Caco-2 (cell line): ENCODE data around the gene ZNF746. TPM values are rescaled to one million over a fixed set of nuclear protein-coding genes. Genes with fewer than 3 reads are reported as not detected.

ENCODE experiments used
- BruUV-seq: library from RNA; stranded (reverse); fragments of 400-500 nt; replicated peaks from 2 replicates; lab custom pipeline; 2021; lab: Mats Ljungman, UMichigan
- CTCF ChIA-PET: fragments of 300-600 bp; sonication (Branson Sonifier 250); formaldehyde crosslinking; loops from one replicate; lab custom pipeline; 2022; ENCODE audit warnings: antibody characterized with exemption; lab: Charles Lee
- POLR2A ChIA-PET: fragments of 300-600 bp; sonication (Branson Sonifier 250); formaldehyde crosslinking; loops from one replicate; lab custom pipeline; 2022; ENCODE audit warnings: antibody characterized with exemption; lab: Charles Lee
- DNase-seq, 2 experiments: peaks; one replicate each; pipeline versions ENCODE4 v3.0.0 to v3.0.0-alpha.2; 2020 to 2022
- H3K27me3 ChIP-seq: replicated peaks from 2 replicates; pipeline ENCODE4 v1.6.0; 2011; ENCODE audit warnings: low read length; ENCODE audit not compliant: control insufficient read depth, insufficient read depth
- H3K36me3 ChIP-seq: 2 replicates; pipeline ENCODE4 v1.5.1; 2011; ENCODE audit warnings: low read length; ENCODE audit not compliant: control insufficient read depth, insufficient read depth
- H3K4me1 ChIP-seq: fragments of 250-450 bp; sonication (Bioruptor Pico); 2 replicates; pipeline ENCODE4 v1.5.1; 2020; ENCODE audit warnings: mild to moderate bottlenecking
- H3K4me3 ChIP-seq: 2 replicates; pipeline ENCODE4 v1.5.1; 2011; ENCODE audit warnings: low read depth, mild to moderate bottlenecking, control low read depth, low read length
- H3K9me3 ChIP-seq: fragments of 250-450 bp; sonication (Bioruptor Pico); 2 replicates; pipeline ENCODE4 v1.5.1; 2020; ENCODE audit warnings: mild to moderate bottlenecking, moderate library complexity
- H3K27ac Mint-ChIP-seq: one replicate; pipeline ENCODE4 v1.8.0; 2022; ENCODE audit warnings: mixed read lengths; ENCODE audit not compliant: unreplicated experiment
- H3K27me3 Mint-ChIP-seq: one replicate; pipeline ENCODE4 v1.8.0; 2022; ENCODE audit warnings: mixed read lengths; ENCODE audit not compliant: insufficient read depth, unreplicated experiment
- H3K36me3 Mint-ChIP-seq: one replicate; pipeline ENCODE4 v1.8.0; 2022; ENCODE audit warnings: mild to moderate bottlenecking, mixed read lengths; ENCODE audit not compliant: insufficient read depth, unreplicated experiment
- H3K4me1 Mint-ChIP-seq: one replicate; pipeline ENCODE4 v1.8.0; 2022; ENCODE audit warnings: low read depth, mixed read lengths; ENCODE audit not compliant: unreplicated experiment
- H3K4me3 Mint-ChIP-seq: one replicate; pipeline ENCODE4 v1.8.0; 2022; ENCODE audit warnings: mild to moderate bottlenecking, moderate library complexity, mixed read lengths; ENCODE audit not compliant: unreplicated experiment
- H3K9me3 Mint-ChIP-seq: one replicate; pipeline ENCODE4 v1.8.0; 2022; ENCODE audit warnings: mixed read lengths; ENCODE audit not compliant: unreplicated experiment
- CTCF ChIP-seq, 2 experiments: fragments of 200-600 bp in 1 of 2; IDR thresholded peaks; 1 replicate in 1 of 2; 2 replicates in 1 of 2; pipeline versions ENCODE4 v1.5.1 to v1.8.0; 2011 to 2022; ENCODE audit warnings: antibody characterized with exemption in 1 of 2, control low read depth in 1 of 2, inconsistent platforms in 1 of 2, low read depth in 1 of 2, low read length in 1 of 2, mild to moderate bottlenecking in 1 of 2, moderate library complexity in 1 of 2; ENCODE audit not compliant: insufficient read depth in 1 of 2, severe bottlenecking in 1 of 2, unreplicated experiment in 1 of 2
- intact Hi-C: fragments of 100-400 bp; cut with micrococcal nuclease; formaldehyde crosslinking; loops from one replicate; pipeline ENCODE4 v1.10.0; 2022; ENCODE audit not compliant: unreplicated experiment
- total RNA-seq: library from RNA; stranded (reverse); gene quantifications from 2 replicates; pipeline ENCODE4 v1.2.3, GENCODE V29; 2022

Gene ZNF746
- total RNA-seq, 1 experiment from 2014 or later, result 19.3 TPM

GRCh38 chr7:149427893-149428292 is 69.7 kb downstream of the ZNF746 start:
- H3K36me3 ChIP-seq, result no peaks in the 10 kb centered on the region
- no peaks in the 10 kb centered on the region for H3K9me3 ChIP-seq
- Mint-ChIP-seq H3K4me3 (no peak overlapping the region), H3K27me3 (no peaks in the 10 kb centered on the region), H3K9me3 (no peaks in the 10 kb centered on the region), H3K36me3 (peaks cover 16% of the 10 kb centered on the region), H3K4me1 (no peaks in the 10 kb centered on the region), H3K27ac (no peak overlapping the region)
- H3K27me3 ChIP-seq, result no peaks in the 10 kb centered on the region
- no peak for DNase-seq
- peaks cover 2% of the 10 kb centered on the region; the same call in 1 of the 2 replicates for H3K4me1 ChIP-seq
- no peak for TF ChIP-seq CTCF (IDR thresholded peaks at IDR 0.05; ENCODE audit: insufficient read depth in 1 of 2, low read depth in 1 of 2, low read length in 1 of 2, severe bottlenecking in 1 of 2, unreplicated experiment in 1 of 2)
- BruUV-seq, result no TSS peak
- CTCF ChIA-PET, result no interaction called here
- POLR2A ChIA-PET, result no interaction called here
- intact Hi-C loops, result no loop called here
- H3K4me3 ChIP-seq, result no peak overlapping the region

- H3K27me3 Mint-ChIP-seq, result no peaks in the 10 kb centered on the region
- Histone ChIP-seq H3K27me3 (no peaks in the 10 kb centered on the region), H3K9me3 (0 out of 2 replicates have a peak, but pooled peaks cover 2% of the 10 kb centered on the region), H3K36me3 (no peaks in the 10 kb centered on the region), H3K4me3 (no peak overlapping the region), H3K4me1 (peaks cover 5% of the 10 kb centered on the region; the same call in 1 of the 2 replicates)
- CTCF ChIA-PET, result interaction anchor here (0.7 kb wide), 2 partner anchors 74 to 117 kb away, joined by 4 to 5 read pairs; no protein-coding TSS in a partner anchor
- no peak for TF ChIP-seq CTCF (IDR thresholded peaks at IDR 0.05; ENCODE audit: insufficient read depth in 1 of 2, low read depth in 1 of 2, low read length in 1 of 2, severe bottlenecking in 1 of 2, unreplicated experiment in 1 of 2)
- intact Hi-C loops, result no loop called here
- H3K4me3 Mint-ChIP-seq, result no peak overlapping the region
- no peak for DNase-seq
- H3K36me3 Mint-ChIP-seq, result peaks cover 14% of the 10 kb centered on the region
- POLR2A ChIA-PET, result no interaction called here
- H3K27ac Mint-ChIP-seq, result no peak overlapping the region
- H3K9me3 Mint-ChIP-seq, result no peaks in the 10 kb centered on the region
- no TSS peak for BruUV-seq
- no peaks in the 10 kb centered on the region for H3K4me1 Mint-ChIP-seq
Observed at GRCh38 chr7:149427096-149427680, 70.4 kb downstream of the ZNF746 start.

GRCh38 chr7:149423449-149424110 is 74.0 kb downstream of the ZNF746 start:
- Histone ChIP-seq H3K36me3 (no peaks in the 10 kb centered on the region), H3K4me3 (no peak overlapping the region), H3K9me3 (peaks cover 2% of the 10 kb centered on the region; the same call in 1 of the 2 replicates), H3K27me3 (no peaks in the 10 kb centered on the region), H3K4me1 (peaks cover 16% of the 10 kb centered on the region; the same call in 1 of the 2 replicates)
- H3K27me3 Mint-ChIP-seq, result no peaks in the 10 kb centered on the region
- intact Hi-C loops, result loop anchor here (2.0 to 5.0 kb wide), 2 partner anchors 73 to 161 kb away; partner anchors contain the start of genes ZNF746 and ZNF783
- TF ChIP-seq CTCF (IDR thresholded peaks at IDR 0.05; ENCODE audit: insufficient read depth in 1 of 2, low read depth in 1 of 2, low read length in 1 of 2, severe bottlenecking in 1 of 2, unreplicated experiment in 1 of 2), result no peak
- H3K36me3 Mint-ChIP-seq, result peaks cover 7% of the 10 kb centered on the region
- BruUV-seq, result no TSS peak
- no peaks in the 10 kb centered on the region for H3K4me1 Mint-ChIP-seq
- no peak overlapping the region for H3K27ac Mint-ChIP-seq
- H3K4me3 Mint-ChIP-seq, result no peak overlapping the region
- DNase-seq, result no peak
- no peaks in the 10 kb centered on the region for H3K9me3 Mint-ChIP-seq
- CTCF ChIA-PET, result interaction anchor here (1.1 kb wide), 1 partner anchor 23 kb away, joined by 3 read pairs; no protein-coding TSS in a partner anchor
- POLR2A ChIA-PET, result no interaction called here
